ENCODE results near the gene HSD17B14.
"Not testable (repeated sequence)": the region's sequence is repeated elsewhere in the genome, so short reads cannot be mapped to it uniquely, and the experiment has no call there.

The HSD17B14 gene

DNA sequence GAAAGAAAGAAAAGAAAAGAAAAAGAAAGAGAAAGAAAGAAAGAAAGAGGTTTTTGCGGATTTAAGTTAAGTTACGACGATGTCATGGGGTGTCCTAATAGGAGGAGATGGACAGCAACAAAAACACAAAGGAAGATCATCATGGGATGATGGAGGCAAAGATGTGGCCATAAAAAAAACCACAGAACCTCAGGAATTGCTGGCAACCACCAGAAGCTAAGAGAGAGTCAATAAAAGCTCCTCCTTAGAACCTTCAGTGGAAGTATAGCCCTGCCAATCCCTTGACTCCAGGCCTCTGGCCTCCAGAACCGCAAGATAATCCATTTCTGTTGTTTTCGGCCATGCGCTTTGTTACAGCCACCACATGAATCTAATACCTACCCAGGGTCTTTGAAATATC, 20.6 kb upstream of the HSD17B14 start:
- H3K27ac Mint-ChIP-seq = no peak overlapping the region
- H3K27me3 Mint-ChIP-seq = peaks cover 11% of the 10 kb centered on the region
- no peaks in the 10 kb centered on the region for H3K36me3 Mint-ChIP-seq (ENCODE audit: low read depth)
- H3K4me3 Mint-ChIP-seq = no peak overlapping the region
- intact Hi-C loops (cut with micrococcal nuclease) = no loop called here
- peaks cover 9% of the 10 kb centered on the region for H3K4me1 Mint-ChIP-seq (ENCODE audit: low read depth)
- H3K9me3 Mint-ChIP-seq = no peaks in the 10 kb centered on the region

DNA sequence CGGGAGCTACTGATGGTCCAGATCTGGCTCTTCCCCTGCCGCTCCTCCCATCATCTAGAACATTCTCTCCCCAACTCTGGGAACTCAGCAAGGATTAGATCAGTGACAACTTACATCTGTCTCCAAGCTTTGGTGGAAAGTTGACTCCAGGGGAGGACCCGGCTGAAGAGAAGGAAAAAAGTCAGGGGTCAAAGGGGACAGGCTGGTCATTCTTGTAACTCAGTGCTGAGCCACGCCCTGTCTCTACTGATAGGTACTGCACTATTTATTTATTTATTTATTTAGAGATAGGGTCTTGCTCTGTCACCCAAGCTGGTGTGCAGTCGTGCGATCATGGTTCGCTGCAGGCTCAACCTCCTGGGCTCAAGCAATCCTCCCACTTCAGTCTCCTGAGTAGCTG, 17.8 kb upstream of the HSD17B14 start:
- Mint-ChIP-seq H3K9me3 (no peaks in the 10 kb centered on the region), H3K27me3 (no peaks in the 10 kb centered on the region), H3K27ac (no peak overlapping the region), H3K4me3 (no peak overlapping the region), H3K36me3 (ENCODE audit: low read depth) (no peaks in the 10 kb centered on the region), H3K4me1 (ENCODE audit: low read depth) (peaks cover 6% of the 10 kb centered on the region)
- intact Hi-C loops (cut with micrococcal nuclease) = no loop called here

DNA sequence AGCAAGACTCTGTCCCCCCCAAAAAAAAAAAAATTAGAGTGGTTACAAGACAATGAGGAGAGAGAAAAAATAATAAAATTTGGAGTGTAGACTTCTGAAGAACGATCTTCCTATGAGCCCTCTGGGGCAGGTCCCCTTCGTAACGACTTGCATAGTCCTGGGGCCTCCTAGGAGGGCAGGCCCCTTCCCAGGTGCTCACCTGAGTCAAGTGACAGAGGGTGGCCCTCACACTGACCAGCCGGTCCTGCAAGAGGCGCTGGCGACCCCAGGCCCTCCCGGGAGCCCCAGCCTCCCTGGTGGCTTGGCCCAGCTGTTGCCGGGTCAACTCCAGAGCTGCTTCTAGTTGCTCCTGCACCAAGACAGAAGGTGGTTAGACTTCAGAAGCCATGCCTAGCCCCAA, 17.2 kb upstream of the HSD17B14 start:
- Mint-ChIP-seq H3K27me3 (no peaks in the 10 kb centered on the region), H3K4me1 (ENCODE audit: low read depth) (no peaks in the 10 kb centered on the region), H3K9me3 (no peaks in the 10 kb centered on the region), H3K36me3 (ENCODE audit: low read depth) (no peaks in the 10 kb centered on the region), H3K27ac (no peak overlapping the region), H3K4me3 (no peak overlapping the region)
- intact Hi-C loops (cut with micrococcal nuclease) = no loop called here

DNA sequence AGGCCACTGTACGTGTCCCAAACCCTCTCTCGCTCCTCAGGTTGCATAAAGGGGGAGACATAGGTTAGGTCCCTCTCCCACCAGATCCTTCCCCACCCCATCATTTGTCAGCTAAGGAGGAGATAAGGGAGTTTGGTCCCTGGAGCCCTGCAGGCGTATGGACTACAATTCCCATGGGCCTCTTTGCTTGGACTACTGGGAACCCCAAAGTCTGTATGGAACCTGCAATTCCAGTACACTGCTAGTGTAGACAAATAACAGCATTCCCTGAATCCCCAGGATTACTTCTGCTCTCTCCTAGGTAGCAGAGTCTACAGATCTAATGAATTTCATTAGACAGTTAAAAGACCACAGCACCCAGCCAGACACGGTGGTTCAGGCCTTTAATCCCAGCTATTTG, 16.0 kb upstream of the HSD17B14 start:
- Mint-ChIP-seq H3K4me1 (ENCODE audit: low read depth) (no peaks in the 10 kb centered on the region), H3K9me3 (no peaks in the 10 kb centered on the region), H3K36me3 (ENCODE audit: low read depth) (no peaks in the 10 kb centered on the region), H3K4me3 (no peak overlapping the region), H3K27ac (no peak overlapping the region), H3K27me3 (no peaks in the 10 kb centered on the region)
- intact Hi-C loops (cut with micrococcal nuclease) = no loop called here

DNA sequence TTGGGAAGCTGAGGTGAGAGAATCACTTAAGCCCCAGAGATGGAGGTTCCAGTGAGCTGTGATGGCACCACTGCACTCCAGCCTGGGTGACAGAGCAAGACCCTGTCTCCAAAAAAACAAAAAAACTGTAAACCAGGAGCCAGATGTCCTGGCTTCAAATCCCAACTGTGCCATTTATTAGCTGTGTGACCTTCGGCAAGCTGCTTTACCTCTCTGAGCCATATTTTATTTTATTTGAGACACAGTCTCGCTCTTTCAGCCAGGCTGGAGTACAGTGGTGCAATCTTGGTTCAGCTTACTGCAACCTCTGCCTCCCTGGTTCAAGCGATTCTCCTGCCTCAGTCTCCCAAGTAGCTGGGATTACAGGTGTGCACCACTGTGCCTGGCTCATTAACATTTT, 10.4 kb upstream of the HSD17B14 start:
- H3K36me3 Mint-ChIP-seq (ENCODE audit: low read depth); H3K4me3 Mint-ChIP-seq; H3K4me1 Mint-ChIP-seq (ENCODE audit: low read depth); H3K27me3 Mint-ChIP-seq; H3K27ac Mint-ChIP-seq; H3K9me3 Mint-ChIP-seq; intact Hi-C loops (cut with micrococcal nuclease): not testable (repeated sequence)

DNA sequence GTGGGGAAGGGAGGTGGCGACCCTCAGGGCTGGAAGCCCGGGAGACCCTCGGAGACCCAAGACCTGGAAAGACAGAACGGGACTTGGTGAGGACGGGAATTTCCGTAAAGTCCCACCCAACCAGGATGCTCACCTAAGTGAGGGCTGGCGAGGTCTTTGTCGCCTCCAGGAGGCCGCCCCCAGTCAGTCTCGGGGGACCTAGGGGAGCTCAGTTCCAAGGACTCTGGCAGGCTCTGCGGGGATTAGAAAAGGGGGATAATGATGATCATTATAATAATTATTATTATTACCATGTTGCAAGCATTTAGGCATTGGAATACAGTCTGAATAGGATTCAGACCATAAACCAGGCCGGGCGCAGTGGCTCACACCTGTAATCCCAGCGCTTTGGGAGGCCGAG, 9.1 kb upstream of the HSD17B14 start:
- no peaks in the 10 kb centered on the region for H3K9me3 Mint-ChIP-seq
- H3K36me3 Mint-ChIP-seq (ENCODE audit: low read depth) = no peaks in the 10 kb centered on the region
- no peak overlapping the region for H3K27ac Mint-ChIP-seq
- peaks cover 6% of the 10 kb centered on the region for H3K4me1 Mint-ChIP-seq (ENCODE audit: low read depth)
- intact Hi-C loops (cut with micrococcal nuclease) = no loop called here
- no peak overlapping the region for H3K4me3 Mint-ChIP-seq
- H3K27me3 Mint-ChIP-seq = no peaks in the 10 kb centered on the region

DNA sequence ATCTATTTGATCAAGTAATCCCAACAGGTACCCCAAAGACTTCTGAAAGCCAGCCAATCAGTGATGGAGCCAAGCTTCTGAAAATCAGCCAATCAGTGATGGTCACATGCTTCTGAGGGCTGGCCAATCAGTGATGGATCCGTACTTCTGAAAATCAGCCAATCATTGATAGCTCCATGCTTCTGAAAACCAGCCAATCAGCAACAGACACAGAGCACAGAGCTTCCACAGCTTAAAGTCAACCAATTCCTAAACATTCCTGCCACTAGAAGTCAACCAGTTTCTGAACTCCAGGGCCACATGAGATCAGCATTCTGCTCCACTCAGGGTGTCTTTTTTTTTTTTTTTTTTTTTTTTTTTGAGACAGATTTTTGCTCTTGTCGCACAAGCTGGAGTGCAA, 8.2 kb upstream of the HSD17B14 start:
- no peak overlapping the region for H3K27ac Mint-ChIP-seq
- no peaks in the 10 kb centered on the region for H3K9me3 Mint-ChIP-seq
- H3K36me3 Mint-ChIP-seq (ENCODE audit: low read depth) = no peaks in the 10 kb centered on the region
- no peaks in the 10 kb centered on the region for H3K27me3 Mint-ChIP-seq
- H3K4me1 Mint-ChIP-seq (ENCODE audit: low read depth) = peaks cover 6% of the 10 kb centered on the region
- intact Hi-C loops (cut with micrococcal nuclease) = no loop called here
- no peak overlapping the region for H3K4me3 Mint-ChIP-seq

DNA sequence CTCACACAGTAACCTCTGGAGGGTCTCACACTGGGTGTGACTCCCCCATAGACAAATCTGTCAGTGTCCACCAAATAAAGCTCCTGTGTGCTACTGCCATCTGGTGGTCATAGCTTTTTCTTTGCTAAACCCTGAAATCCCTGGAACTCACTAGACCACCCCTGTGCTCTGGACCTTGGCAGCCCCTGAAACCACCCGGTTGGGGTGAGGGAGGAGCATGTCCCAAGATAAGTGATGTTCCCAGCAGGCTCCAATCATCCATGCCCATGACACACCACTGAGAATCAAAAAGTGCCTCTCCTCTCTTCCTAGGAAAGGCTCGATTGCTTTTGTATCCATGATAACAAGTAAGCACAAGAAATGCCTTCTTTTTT, 6.5 kb upstream of the HSD17B14 start:
- intact Hi-C loops (cut with micrococcal nuclease) = loop anchor here (1.0 to 2.0 kb wide), 3 partner anchors 47 to 196 kb away; partner anchors contain the start of gene CA11
- Mint-ChIP-seq H3K4me3 (no peak overlapping the region), H3K4me1 (ENCODE audit: low read depth) (peaks cover 6% of the 10 kb centered on the region), H3K9me3 (no peaks in the 10 kb centered on the region), H3K27me3 (peaks cover 2% of the 10 kb centered on the region), H3K27ac (no peak overlapping the region), H3K36me3 (ENCODE audit: low read depth) (no peaks in the 10 kb centered on the region)

DNA sequence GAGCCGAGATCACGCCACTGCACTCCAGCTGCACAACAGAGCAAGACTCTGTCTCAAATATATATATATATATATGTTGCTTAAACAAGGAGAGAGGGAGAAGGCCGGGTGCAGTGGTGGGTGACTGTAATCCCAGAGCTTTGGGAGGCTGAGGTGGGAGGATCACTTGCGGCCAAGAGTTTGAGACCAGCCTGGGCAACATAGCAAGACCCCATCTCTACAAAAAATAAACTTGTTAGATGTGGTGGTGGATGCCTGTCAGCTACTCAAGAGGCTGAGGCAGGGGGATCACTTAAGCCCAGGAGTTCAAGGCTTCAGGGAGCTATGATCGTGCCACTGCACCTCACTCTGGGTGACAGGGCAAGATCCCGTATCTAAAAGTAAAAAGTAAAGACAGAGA, 5.3 kb upstream of the HSD17B14 start:
- no peaks in the 10 kb centered on the region for H3K36me3 Mint-ChIP-seq (ENCODE audit: low read depth)
- no peak overlapping the region for H3K4me3 Mint-ChIP-seq
- H3K27me3 Mint-ChIP-seq = peaks cover 14% of the 10 kb centered on the region
- peaks cover 13% of the 10 kb centered on the region for H3K4me1 Mint-ChIP-seq (ENCODE audit: low read depth)
- H3K9me3 Mint-ChIP-seq = no peaks in the 10 kb centered on the region
- intact Hi-C loops (cut with micrococcal nuclease) = no loop called here
- no peak overlapping the region for H3K27ac Mint-ChIP-seq

DNA sequence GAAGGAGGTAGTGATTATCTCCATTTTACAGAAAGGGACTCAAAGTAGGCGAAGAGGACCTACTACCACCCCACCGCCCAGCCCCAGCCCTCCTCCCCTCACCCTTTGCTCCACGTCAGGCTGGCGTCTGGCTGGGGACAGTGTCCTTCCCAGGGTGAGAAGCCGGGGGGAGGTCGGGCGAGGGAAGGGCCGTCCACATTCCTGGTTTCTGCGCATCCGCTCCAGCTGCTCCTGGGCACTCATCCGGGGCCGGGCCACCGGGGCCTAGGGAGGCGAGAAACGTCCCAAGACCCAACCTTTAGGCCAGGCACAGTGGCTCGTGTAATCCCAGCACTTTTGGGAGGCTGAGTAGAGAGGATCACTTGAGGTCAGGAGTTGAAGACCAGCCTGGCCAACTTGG, 4.8 kb upstream of the HSD17B14 start:
- H3K9me3 Mint-ChIP-seq = no peaks in the 10 kb centered on the region
- peaks cover 19% of the 10 kb centered on the region for H3K27me3 Mint-ChIP-seq
- no peak overlapping the region for H3K4me3 Mint-ChIP-seq
- intact Hi-C loops (cut with micrococcal nuclease) = no loop called here
- no peak overlapping the region for H3K27ac Mint-ChIP-seq
- H3K4me1 Mint-ChIP-seq (ENCODE audit: low read depth) = peaks cover 18% of the 10 kb centered on the region
- H3K36me3 Mint-ChIP-seq (ENCODE audit: low read depth) = no peaks in the 10 kb centered on the region

DNA sequence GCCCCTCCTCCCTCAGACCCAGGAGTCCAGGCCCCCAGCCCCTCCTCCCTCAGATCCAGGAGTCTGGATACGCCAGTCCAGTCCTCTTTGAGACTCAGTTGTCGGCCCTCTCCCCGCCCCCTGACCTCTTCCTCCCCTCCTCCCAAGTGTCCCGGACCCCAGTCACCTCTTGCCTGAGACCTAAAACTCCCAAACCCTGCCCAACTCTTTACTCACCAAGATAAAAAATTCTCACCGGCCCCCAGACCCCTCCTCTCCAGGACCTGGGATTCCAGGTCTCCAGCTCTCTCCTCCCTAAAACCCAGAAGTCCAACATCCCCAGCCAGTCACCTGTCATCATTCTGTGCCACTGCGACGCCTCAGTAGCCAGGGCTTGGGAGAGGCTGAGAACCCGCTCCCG, 1.4 kb upstream of the HSD17B14 start:
- peaks cover 31% of the 10 kb centered on the region for H3K27me3 Mint-ChIP-seq
- intact Hi-C loops (cut with micrococcal nuclease) = loop anchor here (1.0 to 2.0 kb wide), 2 partner anchors 35 to 42 kb away; partner anchors contain the start of gene PPP1R15A

DNA sequence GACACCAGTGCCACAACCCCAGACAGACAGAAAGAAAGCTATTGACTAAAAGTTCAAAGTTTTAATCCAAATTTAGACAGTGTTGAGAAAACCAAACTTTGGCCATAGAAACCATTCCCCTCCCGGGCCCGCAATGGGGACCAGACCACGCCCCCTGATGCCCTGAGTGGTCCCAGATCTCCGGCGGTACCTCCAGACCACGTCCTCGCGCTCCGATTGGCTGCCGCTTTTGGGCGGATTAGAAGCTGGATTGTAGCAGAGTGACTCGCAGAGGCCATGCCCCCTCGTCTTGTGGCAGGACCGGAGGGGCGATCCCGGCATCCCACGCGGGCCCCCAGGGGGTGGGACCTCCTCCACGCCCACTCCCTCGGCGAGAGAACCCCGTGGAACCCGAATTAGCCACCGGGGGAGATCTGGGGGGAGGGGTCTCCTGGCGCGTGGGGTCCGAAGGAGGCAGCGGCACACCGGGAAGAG, 797 bp upstream of the HSD17B14 start:
- H3K27ac Mint-ChIP-seq = peak overlapping the region; percentile 79
- peak overlapping the region; percentile 81 for H3K4me3 Mint-ChIP-seq
- H3K4me1 Mint-ChIP-seq (ENCODE audit: low read depth) = peaks cover 35% of the 10 kb centered on the region
- H3K27me3 Mint-ChIP-seq = peaks cover 31% of the 10 kb centered on the region
- no peaks in the 10 kb centered on the region for H3K36me3 Mint-ChIP-seq (ENCODE audit: low read depth)
- no peaks in the 10 kb centered on the region for H3K9me3 Mint-ChIP-seq
- intact Hi-C loops (cut with micrococcal nuclease) = no loop called here

More for the DNA sequence above, 1.4 kb upstream of the HSD17B14 start:
- H3K4me3 Mint-ChIP-seq = no peak overlapping the region
- no peak overlapping the region for H3K27ac Mint-ChIP-seq
- no peaks in the 10 kb centered on the region for H3K36me3 Mint-ChIP-seq (ENCODE audit: low read depth)
- peaks cover 38% of the 10 kb centered on the region for H3K4me1 Mint-ChIP-seq (ENCODE audit: low read depth)
- no peaks in the 10 kb centered on the region for H3K9me3 Mint-ChIP-seq

DNA sequence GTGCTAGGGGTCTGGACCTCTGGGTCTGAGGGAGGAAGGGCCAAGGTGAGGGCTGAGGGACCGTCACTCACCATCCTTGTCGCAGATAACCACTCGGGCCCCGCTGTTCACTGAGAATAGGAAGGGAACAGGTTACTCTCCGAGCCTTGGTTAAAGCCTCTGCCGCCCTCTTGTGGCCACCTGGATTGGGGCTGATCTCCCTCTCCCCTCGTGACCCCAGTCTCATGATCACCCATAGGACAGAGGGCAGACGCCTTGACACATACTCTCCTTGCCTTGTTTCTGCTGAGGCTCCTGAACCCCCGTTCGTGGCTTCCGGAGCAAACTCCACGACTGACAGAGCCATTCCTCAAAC, 580 bp downstream of the HSD17B14 start:
- Mint-ChIP-seq H3K9me3 (no peaks in the 10 kb centered on the region), H3K27me3 (peaks cover 31% of the 10 kb centered on the region), H3K36me3 (ENCODE audit: low read depth) (no peaks in the 10 kb centered on the region), H3K4me3 (peak overlapping the region; percentile 81), H3K4me1 (ENCODE audit: low read depth) (peaks cover 35% of the 10 kb centered on the region), H3K27ac (peak overlapping the region; percentile 79)
- intact Hi-C loops (cut with micrococcal nuclease) = no loop called here

DNA sequence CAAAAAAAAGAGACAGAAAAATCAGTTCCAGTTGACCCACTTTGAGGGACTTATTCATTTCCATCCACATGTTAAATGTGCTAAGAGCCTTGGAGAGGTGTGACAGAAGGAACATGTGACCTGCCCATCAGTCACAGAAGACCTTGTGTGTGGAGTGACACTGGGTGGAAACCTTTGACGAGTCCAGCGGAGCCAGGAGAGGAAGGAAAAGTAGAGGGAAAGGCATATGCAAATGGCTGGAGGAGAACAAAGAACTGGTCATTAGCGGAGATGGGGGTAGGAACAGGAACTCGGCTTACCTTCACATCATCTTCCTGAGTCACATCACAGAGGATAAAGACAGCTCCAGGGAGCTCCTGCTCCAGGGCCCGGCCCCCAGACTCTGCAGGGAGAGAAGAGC, 2.3 kb downstream of the HSD17B14 start:
- intact Hi-C loops (cut with micrococcal nuclease) = no loop called here
- H3K4me3 Mint-ChIP-seq = no peak overlapping the region
- peak overlapping the region; percentile 23 for H3K27ac Mint-ChIP-seq
- H3K36me3 Mint-ChIP-seq (ENCODE audit: low read depth) = no peaks in the 10 kb centered on the region
- peaks cover 31% of the 10 kb centered on the region for H3K27me3 Mint-ChIP-seq
- H3K4me1 Mint-ChIP-seq (ENCODE audit: low read depth) = peaks cover 35% of the 10 kb centered on the region
- H3K9me3 Mint-ChIP-seq = no peaks in the 10 kb centered on the region

DNA sequence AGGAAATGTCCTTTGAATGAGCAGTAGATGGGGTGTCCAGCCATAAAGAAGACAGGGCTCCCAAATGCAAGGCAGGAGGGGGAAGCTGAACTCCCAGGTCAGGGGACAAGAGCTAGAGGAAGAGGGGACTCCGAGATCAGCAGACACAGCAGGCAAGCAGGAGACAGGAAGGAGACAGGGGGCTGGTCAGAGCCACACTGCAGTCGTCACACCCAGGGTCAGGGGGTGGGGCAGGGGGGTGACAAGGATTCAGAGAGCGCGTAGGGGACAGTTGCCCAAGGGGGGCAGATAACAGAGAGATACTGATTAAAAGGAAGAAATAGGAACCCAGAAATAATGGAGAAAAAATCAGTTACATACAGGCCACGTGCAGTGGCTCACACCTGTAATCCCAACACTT, 3.2 kb downstream of the HSD17B14 start:
- H3K27me3 Mint-ChIP-seq = peaks cover 31% of the 10 kb centered on the region

More for the DNA sequence above, 3.2 kb downstream of the HSD17B14 start:
- H3K36me3 Mint-ChIP-seq (ENCODE audit: low read depth) = no peaks in the 10 kb centered on the region
- H3K9me3 Mint-ChIP-seq = no peaks in the 10 kb centered on the region
- H3K4me1 Mint-ChIP-seq (ENCODE audit: low read depth) = peaks cover 35% of the 10 kb centered on the region
- intact Hi-C loops (cut with micrococcal nuclease) = no loop called here
- H3K4me3 Mint-ChIP-seq = no peak overlapping the region
- peak overlapping the region; percentile 7 for H3K27ac Mint-ChIP-seq

Measured in dendritic cell treated with granulocyte-macrophage colony-stimulating factor and Interleukin-4, amounts not matched to agents 40 ng/mL and 50 ng/mL, for 4 days (primary cell).